OCI-LY1 (cell line): Measurements from ENCODE around the gene PSMA4.

Experiments
- CTCF ChIP-seq: fragments of 200-600 bp; sonication (generic), shearing (Covaris generic); IDR thresholded peaks from 2 replicates; pipeline ENCODE4 v1.5.1; 2017; ENCODE audit warnings: mild to moderate bottlenecking, antibody characterized with exemption, low read length, moderate library complexity, mixed read lengths
- EZH2 ChIP-seq: fragments of 200-600 bp; sonication (generic), shearing (Covaris generic); IDR thresholded peaks from 2 replicates; pipeline ENCODE4 v1.8.0; 2017; ENCODE audit warnings: borderline replicate concordance, mixed run types, mild to moderate bottlenecking, antibody characterized with exemption, low read length, moderate library complexity, mixed read lengths

GRCh38 chr15:78506971-78507830 lies 33.0 kb upstream of the PSMA4 start, which contains the start of gene HYKK:
- TF ChIP-seq EZH2: no peak
- no peak for TF ChIP-seq CTCF
